IgD-negative memory B cell (primary cell): ENCODE measurements around the gene GPANK1. TPM values are rescaled to one million over a fixed set of nuclear protein-coding genes. Genes with fewer than 3 reads are reported as not detected.
A peak's percentile ranks its signal among the peaks of the same experiment; 100 is the strongest.

Source experiments
- H3K27ac Mint-ChIP-seq, 3 donors: one replicate each; pipeline ENCODE4 v1.8.0; 2020 to 2022; ENCODE audit warnings: mild to moderate bottlenecking in 3 of 3, mixed read lengths in 3 of 3, moderate library complexity in 1 of 3
- H3K27me3 Mint-ChIP-seq: one replicate; pipeline ENCODE4 v1.8.0; 2021; ENCODE audit warnings: mixed read lengths
- H3K36me3 Mint-ChIP-seq: one replicate; pipeline ENCODE4 v1.8.0; 2020; ENCODE audit warnings: mild to moderate bottlenecking, mixed read lengths
- H3K4me1 Mint-ChIP-seq, 3 donors: one replicate each; pipeline ENCODE4 v1.8.0; 2020 to 2022; ENCODE audit warnings: mixed read lengths in 3 of 3, mild to moderate bottlenecking in 1 of 3
- H3K4me3 Mint-ChIP-seq, 4 donors: one replicate each; pipeline ENCODE4 v1.8.0; 2020 to 2022; ENCODE audit warnings: mild to moderate bottlenecking in 4 of 4, mixed read lengths in 4 of 4, moderate library complexity in 3 of 4
- H3K9me3 Mint-ChIP-seq, 3 donors: one replicate each; pipeline ENCODE4 v1.8.0; 2020 to 2021; ENCODE audit warnings: mixed read lengths in 3 of 3, mild to moderate bottlenecking in 1 of 3
- polyA plus RNA-seq: library from polyadenylated mRNA; unstranded; fragments of 300-500 nt; fragmentation: Illumina TruSeq; gene quantifications from one replicate; pipeline ENCODE4 v1.2.3, GENCODE V29; 2021

The GPANK1 gene
- polyA plus RNA-seq, 1 donor from 2014 or later = 24.1 TPM

DNA sequence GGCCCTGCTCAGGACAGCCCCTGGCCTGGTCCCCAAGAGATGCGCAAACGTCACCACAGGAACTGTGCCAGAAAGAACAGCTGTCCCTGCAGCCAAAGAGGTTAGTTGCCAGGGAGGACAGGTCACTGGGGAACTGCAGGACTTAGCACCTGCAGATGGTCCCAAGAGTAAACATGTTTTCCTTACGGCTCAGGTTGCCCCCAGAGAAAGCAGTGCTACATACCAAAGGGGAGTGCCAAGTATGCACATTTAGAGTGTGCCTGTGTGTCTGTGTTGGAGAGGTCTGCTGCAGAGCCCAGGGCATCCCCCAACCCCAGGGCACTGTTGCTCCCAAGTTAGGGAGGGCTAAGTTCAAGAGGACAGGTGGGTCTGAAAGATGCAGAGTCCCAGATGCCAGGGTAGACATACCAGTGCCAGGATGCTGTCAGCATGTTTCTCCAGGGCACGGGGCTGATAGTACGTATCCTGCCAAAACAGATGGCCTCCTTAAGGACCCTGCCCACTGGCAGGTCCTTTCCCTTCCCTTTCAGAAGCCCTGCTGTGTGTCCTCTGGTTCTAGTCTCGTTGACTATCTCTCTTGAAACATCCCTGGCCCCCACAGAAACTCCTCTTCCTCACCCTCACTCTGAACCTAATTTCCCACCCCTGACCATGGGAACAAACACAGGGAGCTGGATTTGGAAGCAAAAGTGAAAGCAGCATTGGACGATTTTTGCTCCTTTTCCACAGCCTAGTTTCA lies 37.0 kb upstream of the GPANK1 start:
- H3K4me3 Mint-ChIP-seq = peak overlapping the region; percentile 82 to 99 (median 98)
- H3K36me3 Mint-ChIP-seq = no peaks in the 10 kb centered on the region
- H3K27me3 Mint-ChIP-seq = no peaks in the 10 kb centered on the region
- H3K27ac Mint-ChIP-seq = peak overlapping the region; percentile 81 to 98 (median 98)
- peaks cover 5 to 22% (median 13%) of the 10 kb centered on the region in 3 donors for H3K4me1 Mint-ChIP-seq
- no peaks in the 10 kb centered on the region for H3K9me3 Mint-ChIP-seq

DNA sequence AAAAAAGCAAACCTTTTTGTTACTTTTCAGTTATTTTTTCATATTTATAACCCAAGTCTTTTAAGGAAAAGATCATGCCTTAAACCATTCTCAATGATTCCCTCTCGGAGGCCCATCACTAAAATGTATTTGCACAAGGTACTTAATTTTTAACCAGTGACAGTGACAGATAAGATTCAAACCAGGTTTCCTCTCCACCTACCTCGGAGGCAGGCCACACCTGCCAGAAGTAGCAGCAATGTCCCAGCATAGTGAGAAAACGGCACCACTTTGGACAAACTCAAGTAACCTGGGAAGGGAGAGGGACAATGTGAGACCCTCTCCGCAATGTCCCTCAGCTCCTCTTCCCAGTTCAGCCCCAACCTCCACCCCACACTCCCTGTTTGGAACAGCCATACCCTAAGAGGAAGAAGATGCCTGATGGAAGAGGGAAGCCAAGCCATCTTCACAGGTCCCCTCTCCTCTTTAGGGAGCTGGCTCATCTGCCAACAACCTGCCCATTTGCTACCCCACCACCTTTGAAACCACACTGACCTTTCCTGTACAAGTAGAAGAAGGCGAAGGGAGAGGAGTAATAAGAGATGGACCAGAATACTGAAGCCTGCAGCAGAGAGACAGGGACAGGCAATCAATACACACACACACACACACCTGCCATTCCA lies 36.1 kb upstream of the GPANK1 start:
- H3K4me3 Mint-ChIP-seq = peak overlapping the region; percentile 41 to 99 (median 84)
- peaks cover 5 to 22% (median 13%) of the 10 kb centered on the region in 3 donors for H3K4me1 Mint-ChIP-seq
- no peaks in the 10 kb centered on the region for H3K36me3 Mint-ChIP-seq
- no peaks in the 10 kb centered on the region for H3K9me3 Mint-ChIP-seq
- H3K27ac Mint-ChIP-seq = peak overlapping the region in 2 of 3 donors; percentile 8 to 67
- no peaks in the 10 kb centered on the region for H3K27me3 Mint-ChIP-seq

DNA sequence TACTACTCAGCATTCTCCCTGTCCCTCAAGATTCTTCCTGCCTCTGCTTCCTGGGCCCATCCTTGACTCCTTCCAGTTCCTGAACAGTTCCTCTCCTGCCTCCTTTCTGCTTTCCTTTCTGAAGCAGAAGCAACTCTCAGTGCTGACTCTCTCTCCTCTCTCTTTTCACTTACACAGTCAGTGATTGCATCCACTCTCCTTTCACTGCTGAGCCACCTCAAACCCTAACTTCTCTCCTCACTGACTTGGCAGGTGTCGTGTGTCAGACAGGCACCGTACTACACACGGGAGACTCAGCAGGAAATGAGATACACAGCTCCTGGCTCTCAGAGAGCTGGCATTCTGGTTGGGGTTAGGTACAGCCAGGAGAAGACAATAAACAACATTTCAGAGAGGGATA lies 32.8 kb upstream of the GPANK1 start:
- peaks cover 0 to 18% (median 9%) of the 10 kb centered on the region in 3 donors for H3K4me1 Mint-ChIP-seq
- peak overlapping the region; percentile 1 to 39 (median 36) for H3K27ac Mint-ChIP-seq
- H3K27me3 Mint-ChIP-seq = no peaks in the 10 kb centered on the region
- H3K4me3 Mint-ChIP-seq = peak overlapping the region in 1 of 4 donors; percentile 41
- no peaks in the 10 kb centered on the region for H3K9me3 Mint-ChIP-seq
- H3K36me3 Mint-ChIP-seq = no peaks in the 10 kb centered on the region

DNA sequence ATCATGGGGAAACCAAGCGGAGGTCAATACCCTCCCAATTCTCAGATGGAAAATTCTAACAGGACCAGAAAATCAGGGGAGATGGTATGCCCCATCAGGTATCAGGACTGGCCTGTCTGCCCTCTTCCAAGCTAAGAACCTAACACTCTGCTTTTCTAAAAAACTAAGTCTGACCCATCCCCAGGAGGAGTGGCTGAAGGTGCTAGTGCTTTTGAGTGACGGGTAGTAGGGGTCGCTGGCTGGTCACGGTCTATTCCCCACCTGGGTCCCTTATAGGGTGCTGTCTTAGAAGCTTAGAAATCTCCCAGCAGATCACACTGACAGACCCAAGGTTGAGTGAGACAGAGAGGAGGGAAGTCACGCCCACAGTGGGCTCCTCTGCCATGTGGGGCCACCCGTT lies 28.7 kb upstream of the GPANK1 start:
- no peak overlapping the region for H3K27ac Mint-ChIP-seq
- H3K9me3 Mint-ChIP-seq = no peaks in the 10 kb centered on the region
- peaks cover 8 to 17% (median 15%) of the 10 kb centered on the region in 3 donors for H3K4me1 Mint-ChIP-seq
- no peaks in the 10 kb centered on the region for H3K36me3 Mint-ChIP-seq
- no peaks in the 10 kb centered on the region for H3K27me3 Mint-ChIP-seq
- H3K4me3 Mint-ChIP-seq = no peak overlapping the region

DNA sequence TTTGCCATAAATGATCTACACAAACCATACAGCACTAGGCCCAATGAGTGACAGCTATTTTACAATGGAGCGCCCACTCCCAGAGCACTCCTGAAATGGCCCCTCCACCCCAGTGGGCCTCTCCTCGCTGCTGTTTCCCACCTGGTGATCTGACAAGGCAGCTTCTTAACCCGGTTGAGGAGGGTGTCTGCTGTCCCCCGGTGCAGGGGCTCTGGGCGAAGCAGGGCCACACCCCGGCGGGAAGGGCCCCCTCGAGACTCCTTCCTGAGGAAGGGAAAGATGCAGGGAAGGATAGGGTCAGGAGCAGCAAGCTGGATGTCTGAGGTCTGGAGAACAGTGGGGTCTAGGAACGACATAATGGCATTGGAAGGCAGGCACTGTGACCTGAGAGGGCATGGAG lies 28.1 kb upstream of the GPANK1 start:
- no peaks in the 10 kb centered on the region for H3K9me3 Mint-ChIP-seq
- peak overlapping the region in 1 of 3 donors; percentile 35 for H3K27ac Mint-ChIP-seq
- no peaks in the 10 kb centered on the region for H3K36me3 Mint-ChIP-seq

DNA sequence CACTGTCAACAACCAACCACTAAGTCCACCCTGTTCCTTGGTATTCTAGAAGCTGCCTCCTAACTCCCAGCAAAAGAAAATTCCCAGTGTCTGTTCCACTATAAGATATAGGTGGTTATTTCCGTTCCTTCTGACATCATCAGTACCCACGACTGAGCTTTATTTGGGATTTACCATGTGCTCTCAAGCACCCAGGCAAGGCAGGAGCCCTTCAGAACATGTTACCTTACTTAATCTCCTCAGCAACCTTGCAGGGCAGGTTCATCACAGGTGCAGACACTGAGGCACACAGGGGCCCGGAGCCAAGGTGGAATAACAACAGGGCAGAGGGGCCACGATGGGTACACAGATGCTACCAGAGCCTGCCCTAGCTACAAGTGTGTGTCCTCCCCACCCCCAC lies 27.6 kb upstream of the GPANK1 start:
- Mint-ChIP-seq H3K27ac (no peak overlapping the region), H3K27me3 (no peaks in the 10 kb centered on the region), H3K4me3 (no peak overlapping the region)

More for the DNA sequence above, 28.1 kb upstream of the GPANK1 start:
- Mint-ChIP-seq H3K4me1 (peaks cover 8 to 17% (median 16%) of the 10 kb centered on the region in 3 donors), H3K27me3 (no peaks in the 10 kb centered on the region), H3K4me3 (no peak overlapping the region)

DNA sequence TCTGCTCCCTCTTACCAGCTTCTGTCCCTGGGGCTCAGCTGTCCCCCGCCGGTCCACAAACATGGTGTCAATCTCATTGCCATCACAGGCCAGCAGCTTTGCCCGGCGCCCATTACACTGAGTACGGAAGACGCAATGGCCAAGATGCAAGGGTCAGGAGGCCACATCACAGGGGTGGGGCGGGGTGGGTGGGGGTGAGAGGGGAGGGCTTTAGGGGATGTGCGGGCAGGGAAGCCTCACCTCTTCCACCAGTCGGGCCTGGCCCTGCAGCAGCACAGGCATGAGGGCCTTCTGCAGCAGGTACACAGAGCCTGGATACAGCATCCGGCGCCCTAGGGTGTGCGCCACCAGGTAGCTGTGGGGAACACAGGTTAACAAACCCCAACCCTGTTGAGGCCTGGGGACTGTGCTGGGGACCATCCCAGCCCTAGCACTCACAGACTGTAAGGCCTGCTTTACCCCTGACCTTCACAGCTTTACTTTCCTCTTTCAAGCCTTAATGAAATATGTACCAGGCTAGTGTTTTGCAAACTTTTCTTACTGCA lies 26.8 kb upstream of the GPANK1 start:
- no peak overlapping the region for H3K27ac Mint-ChIP-seq
- H3K4me1 Mint-ChIP-seq = peaks cover 8 to 19% (median 17%) of the 10 kb centered on the region in 3 donors
- no peaks in the 10 kb centered on the region for H3K27me3 Mint-ChIP-seq
- no peak overlapping the region for H3K4me3 Mint-ChIP-seq
- H3K36me3 Mint-ChIP-seq = no peaks in the 10 kb centered on the region
- H3K9me3 Mint-ChIP-seq = no peaks in the 10 kb centered on the region

More for the DNA sequence above, 27.6 kb upstream of the GPANK1 start:
- Mint-ChIP-seq H3K4me1 (peaks cover 8 to 18% (median 17%) of the 10 kb centered on the region in 3 donors), H3K36me3 (no peaks in the 10 kb centered on the region), H3K9me3 (no peaks in the 10 kb centered on the region)

DNA sequence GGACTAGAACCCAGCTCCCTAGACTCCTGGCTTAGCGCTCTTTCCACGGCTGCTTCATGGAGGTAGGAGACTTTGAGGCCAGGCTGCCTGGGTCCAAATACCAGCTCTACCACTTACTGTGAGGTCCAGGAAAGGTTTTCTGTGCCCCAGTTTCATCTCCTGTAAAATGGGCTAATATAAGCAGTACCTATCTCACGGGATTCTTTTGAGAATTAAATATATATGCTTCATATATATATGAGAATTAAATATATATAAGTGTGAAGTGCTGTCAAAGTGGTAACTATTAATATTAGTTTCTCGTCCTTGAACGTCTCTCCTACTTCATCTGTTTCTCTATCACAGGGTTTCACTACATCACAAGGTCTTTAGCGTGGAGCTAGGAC lies 26.3 kb upstream of the GPANK1 start:
- peaks cover 8 to 19% (median 17%) of the 10 kb centered on the region in 3 donors for H3K4me1 Mint-ChIP-seq
- no peak overlapping the region for H3K4me3 Mint-ChIP-seq
- no peaks in the 10 kb centered on the region for H3K36me3 Mint-ChIP-seq
- H3K9me3 Mint-ChIP-seq = no peaks in the 10 kb centered on the region
- no peak overlapping the region for H3K27ac Mint-ChIP-seq
- no peaks in the 10 kb centered on the region for H3K27me3 Mint-ChIP-seq

DNA sequence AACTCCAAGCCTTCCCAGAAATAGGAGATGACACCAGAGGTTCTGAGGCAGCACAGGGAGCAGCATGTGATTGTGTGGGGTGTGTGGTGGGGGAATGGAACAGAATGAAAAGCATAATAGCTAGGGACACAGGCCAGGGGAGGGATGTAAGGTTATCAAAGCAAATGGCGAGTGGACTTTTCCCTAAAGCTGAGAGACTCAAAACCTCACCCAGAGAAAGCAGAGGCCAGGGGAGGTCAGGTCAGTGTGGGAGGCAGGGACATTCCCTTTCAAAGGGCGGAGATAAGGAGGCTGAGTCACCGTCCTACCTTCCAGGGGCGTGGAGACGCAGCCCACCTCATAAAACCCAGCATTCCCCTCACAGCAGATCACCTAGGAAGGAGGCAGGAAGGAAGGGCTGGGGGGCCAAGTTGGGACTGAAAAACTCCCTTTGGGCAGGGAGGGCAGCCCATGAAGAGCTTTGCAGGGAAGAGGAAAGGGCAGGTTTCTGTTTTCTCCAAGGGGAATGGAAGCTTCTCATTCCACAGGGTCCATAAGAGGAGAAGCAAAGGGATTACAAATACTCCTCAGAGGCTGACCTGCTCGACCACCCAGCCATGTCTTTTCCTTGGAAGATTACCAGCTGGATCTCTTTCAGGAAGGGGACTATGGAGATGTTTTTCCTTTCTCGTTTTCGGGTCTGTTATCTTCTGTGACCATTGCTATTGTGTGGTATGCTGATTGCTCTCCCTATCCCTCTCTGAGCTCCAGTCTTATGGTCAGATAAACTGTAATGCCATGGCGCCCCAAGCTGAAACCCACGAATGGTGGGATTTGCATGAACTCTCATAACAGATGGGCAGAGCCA lies 25.7 kb upstream of the GPANK1 start:
- Mint-ChIP-seq H3K27ac (peak overlapping the region in 1 of 3 donors; percentile 71), H3K27me3 (no peaks in the 10 kb centered on the region), H3K4me1 (peaks cover 8 to 19% (median 17%) of the 10 kb centered on the region in 3 donors), H3K4me3 (peak overlapping the region in 1 of 4 donors; percentile 3), H3K36me3 (no peaks in the 10 kb centered on the region), H3K9me3 (no peaks in the 10 kb centered on the region)

DNA sequence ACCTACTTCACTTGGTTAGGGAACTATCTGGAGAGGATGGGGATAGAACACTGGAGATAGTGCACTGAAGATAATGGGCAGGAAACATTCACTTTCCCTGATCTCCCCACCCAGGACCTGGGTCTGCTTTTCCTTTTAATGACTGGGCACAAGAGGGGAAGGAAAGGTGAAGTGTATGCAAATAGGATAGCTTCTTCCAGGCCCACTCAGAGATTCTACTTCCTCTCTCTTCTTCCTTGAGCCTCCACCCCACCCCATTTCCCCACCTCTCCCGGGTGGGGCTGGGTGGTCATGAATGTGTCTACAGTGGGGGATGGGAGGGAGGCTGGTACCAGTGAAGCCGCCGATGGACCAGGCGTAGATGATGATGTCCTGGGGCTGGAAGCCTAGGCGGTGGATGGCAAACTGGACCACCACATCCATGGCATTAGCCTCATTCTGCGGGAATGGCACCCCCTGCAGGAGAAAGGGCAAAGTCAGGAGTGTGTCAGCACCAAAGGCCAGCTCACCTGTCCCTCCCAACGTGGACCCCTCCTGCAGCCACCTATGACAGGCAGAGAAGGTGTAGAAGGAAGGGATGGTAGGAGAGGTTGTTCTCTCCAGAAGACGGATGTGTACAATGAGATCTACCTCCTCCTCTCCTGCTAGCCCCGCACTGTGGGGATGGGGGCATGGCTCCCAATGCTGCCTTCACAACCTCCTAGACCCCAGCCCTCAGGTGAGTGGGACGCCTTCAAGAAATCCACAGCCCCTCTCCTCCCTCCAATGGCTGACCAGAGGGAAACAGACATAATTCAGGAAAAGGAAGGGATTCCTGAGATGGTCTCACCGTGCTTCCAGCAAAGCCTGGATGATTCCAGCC lies 24.7 kb upstream of the GPANK1 start:
- H3K36me3 Mint-ChIP-seq = no peaks in the 10 kb centered on the region
- H3K27me3 Mint-ChIP-seq = no peaks in the 10 kb centered on the region
- H3K4me3 Mint-ChIP-seq = peak overlapping the region in 2 of 4 donors; percentile 46 to 47
- peaks cover 8 to 19% (median 17%) of the 10 kb centered on the region in 3 donors for H3K4me1 Mint-ChIP-seq
- no peaks in the 10 kb centered on the region for H3K9me3 Mint-ChIP-seq
- peak overlapping the region in 1 of 3 donors; percentile 73 for H3K27ac Mint-ChIP-seq

DNA sequence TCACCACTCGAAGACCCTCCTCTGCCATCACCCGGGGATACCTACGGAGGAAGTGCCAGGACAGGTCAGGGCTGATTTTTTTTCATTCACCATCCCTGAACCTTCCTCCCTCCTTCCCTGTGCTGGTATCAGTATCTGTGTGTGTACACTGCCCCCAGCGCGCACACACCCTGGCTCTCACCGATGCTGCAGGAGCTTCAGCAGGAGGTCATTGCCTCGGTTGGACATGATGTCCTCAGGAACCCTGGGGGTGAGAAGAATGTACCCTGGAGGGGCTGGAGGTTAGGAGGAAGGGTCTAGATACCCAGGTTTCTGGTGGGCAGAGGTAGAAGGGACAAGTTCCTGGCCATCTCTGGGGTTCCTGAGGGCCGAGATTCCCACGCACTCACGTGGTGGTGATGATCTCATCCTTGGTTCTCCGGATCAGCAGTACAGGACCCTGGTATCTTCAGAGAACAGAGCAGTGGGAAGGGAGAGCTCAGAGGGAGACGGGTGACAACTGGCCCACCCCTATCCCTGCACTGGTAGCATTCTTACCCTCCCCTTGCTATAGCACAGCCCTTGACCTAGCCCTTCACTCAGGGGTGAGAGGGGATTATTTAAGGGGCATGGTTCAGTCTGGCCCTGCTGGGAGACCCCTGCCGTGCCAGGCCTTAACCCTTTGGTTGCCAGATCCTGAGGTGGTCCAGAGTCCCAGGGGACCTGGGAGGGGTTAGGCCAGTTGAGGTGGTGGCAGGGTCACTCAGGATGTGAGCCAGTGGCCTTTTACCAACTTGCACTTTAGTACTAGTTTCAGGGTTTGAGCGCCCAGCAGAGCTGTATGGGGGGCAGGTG lies 23.3 kb upstream of the GPANK1 start:
- H3K36me3 Mint-ChIP-seq = no peaks in the 10 kb centered on the region
- no peaks in the 10 kb centered on the region for H3K27me3 Mint-ChIP-seq
- H3K9me3 Mint-ChIP-seq = no peaks in the 10 kb centered on the region
- H3K4me3 Mint-ChIP-seq = peak overlapping the region in 2 of 4 donors; percentile 6 to 43
- H3K27ac Mint-ChIP-seq = no peak overlapping the region
- peaks cover 8 to 19% (median 17%) of the 10 kb centered on the region in 3 donors for H3K4me1 Mint-ChIP-seq

DNA sequence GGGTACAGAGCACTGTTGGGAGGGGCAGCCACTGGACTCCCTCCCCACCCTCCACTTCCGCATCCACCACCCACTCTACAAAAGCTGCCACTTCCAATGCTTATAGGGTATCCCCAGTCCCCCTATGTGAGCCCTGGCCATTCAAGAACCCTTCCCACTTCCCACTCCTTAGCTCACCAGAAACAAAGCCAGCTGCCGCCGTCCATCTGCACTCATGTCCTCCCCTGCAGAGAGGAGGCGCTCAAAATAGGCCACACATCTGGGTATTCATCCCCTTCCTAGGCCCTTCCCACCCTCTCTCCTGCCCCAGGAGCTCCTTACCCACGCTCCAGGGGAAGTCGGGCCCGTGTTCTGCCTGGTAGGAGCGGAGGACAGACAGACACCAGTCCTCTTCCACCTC lies 22.5 kb upstream of the GPANK1 start:
- no peak overlapping the region for H3K27ac Mint-ChIP-seq
- no peaks in the 10 kb centered on the region for H3K9me3 Mint-ChIP-seq
- H3K4me3 Mint-ChIP-seq = no peak overlapping the region
- H3K4me1 Mint-ChIP-seq = peaks cover 8 to 19% (median 17%) of the 10 kb centered on the region in 3 donors
- H3K27me3 Mint-ChIP-seq = no peaks in the 10 kb centered on the region
- no peaks in the 10 kb centered on the region for H3K36me3 Mint-ChIP-seq

DNA sequence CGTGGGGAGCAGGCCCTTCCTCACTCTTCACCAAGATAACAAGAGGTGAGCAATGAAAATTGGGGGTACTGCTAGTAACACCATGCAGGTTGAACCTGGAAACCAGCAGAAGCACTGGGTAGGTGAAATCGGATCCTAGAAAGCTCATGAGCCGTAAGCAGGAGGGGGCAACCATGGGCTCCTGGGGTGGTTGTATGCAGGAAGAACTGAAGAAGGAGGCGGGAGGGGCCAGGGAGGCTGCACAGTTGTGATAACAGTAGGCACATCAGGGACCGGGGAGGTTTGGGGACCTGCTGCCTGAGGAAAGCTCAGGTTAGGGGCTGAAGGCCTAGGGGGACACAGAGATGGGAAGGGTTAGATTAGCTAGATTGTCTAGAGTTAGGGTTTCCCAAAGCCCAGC lies 21.7 kb upstream of the GPANK1 start:
- Mint-ChIP-seq H3K36me3 (no peaks in the 10 kb centered on the region), H3K27ac (peak overlapping the region in 1 of 3 donors; percentile 34)

More for the DNA sequence above, 21.7 kb upstream of the GPANK1 start:
- Mint-ChIP-seq H3K9me3 (no peaks in the 10 kb centered on the region), H3K4me1 (peaks cover 8 to 20% (median 19%) of the 10 kb centered on the region in 3 donors), H3K27me3 (no peaks in the 10 kb centered on the region), H3K4me3 (no peak overlapping the region)
